ENCODE results near the gene LRRC72. TPM values are rescaled to one million over a fixed set of nuclear protein-coding genes. Genes with fewer than 3 reads are reported as not detected.

LRRC72 gene
- total RNA-seq, 1 experiment from 2014 or later = not detected

DNA sequence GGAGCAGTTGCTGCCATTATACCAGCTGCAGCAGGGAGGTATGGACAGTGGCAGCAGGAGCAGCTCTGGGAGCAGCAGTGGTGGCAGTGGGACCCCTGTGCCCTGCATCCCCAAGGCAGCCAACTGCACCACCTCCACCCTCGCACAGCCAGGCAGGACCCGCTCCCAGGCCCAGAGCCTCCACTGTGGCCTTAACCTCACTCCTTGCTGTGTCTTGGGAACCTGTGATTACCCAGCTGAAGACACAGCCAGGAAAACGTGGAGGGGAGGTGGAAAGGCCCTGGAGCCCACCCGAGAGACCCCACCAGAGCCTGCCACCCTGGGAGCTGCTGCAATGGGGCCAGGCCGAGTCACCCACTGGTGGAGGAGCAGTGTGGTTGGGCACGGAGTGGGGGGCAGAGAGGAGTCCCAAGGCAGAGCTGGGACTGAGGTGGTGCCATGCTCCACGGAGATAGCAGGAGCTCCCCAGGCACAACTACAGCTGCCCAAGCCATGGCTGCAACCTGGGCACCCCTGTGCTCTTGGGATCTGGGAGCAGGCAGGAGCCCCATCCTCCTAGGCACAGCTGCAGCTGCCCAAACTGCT, 20.4 kb downstream of the LRRC72 start:
- H4K20me1 ChIP-seq (ENCODE audit: control insufficient read depth, insufficient read depth, insufficient read length) = no peaks in the 10 kb centered on the region
- no peak overlapping the region for H2AFZ ChIP-seq (ENCODE audit: low read length)
- no peak overlapping the region for H2BK12ac ChIP-seq (ENCODE audit: insufficient read length, low read depth, low read length)
- H3K79me2 ChIP-seq (ENCODE audit: insufficient read depth, low read length) = no peaks in the 10 kb centered on the region; the same call in 1 of the 2 replicates
- H3K56ac ChIP-seq (ENCODE audit: insufficient read length, low read depth, low read length) = no peak overlapping the region
- H3K18ac ChIP-seq (ENCODE audit: insufficient read length, low read depth, low read length) = no peak overlapping the region
- H3K4me1 Mint-ChIP-seq = no peaks in the 10 kb centered on the region
- H2AK5ac ChIP-seq (ENCODE audit: insufficient read length, low read length) = no peak overlapping the region
- no peak overlapping the region; the same call in 1 of the 2 replicates for H3K14ac ChIP-seq (ENCODE audit: insufficient read depth, low read length)
- no peak overlapping the region for H2BK120ac ChIP-seq (ENCODE audit: low read depth, low read length, poor library complexity, severe bottlenecking)
- no peaks in the 10 kb centered on the region; the same call in 1 of the 2 replicates for H3K4me1 ChIP-seq (ENCODE audit: insufficient read depth, low read length)
- H3K27me3 ChIP-seq (ENCODE audit: insufficient read depth, low read length) = no peaks in the 10 kb centered on the region
- H2BK5ac ChIP-seq (ENCODE audit: insufficient read length, low read length) = no peak overlapping the region
- no peaks in the 10 kb centered on the region for H3K79me1 ChIP-seq (ENCODE audit: insufficient read depth, low read depth, low read length, poor library complexity, severe bottlenecking)
- no peaks in the 10 kb centered on the region for H3K27me3 Mint-ChIP-seq (ENCODE audit: low read depth)
- H3K4me3 Mint-ChIP-seq = no peak overlapping the region
- H3K36me3 Mint-ChIP-seq (ENCODE audit: insufficient read depth in 1 of 3, low read depth in 3 of 3) = no peaks in the 10 kb centered on the region
- no peaks in the 10 kb centered on the region for H3K23me2 ChIP-seq (ENCODE audit: insufficient read length, low read depth, low read length, poor library complexity, severe bottlenecking)
- no peak overlapping the region for H3K9ac ChIP-seq (ENCODE audit: extremely low read depth, insufficient read length, low read length)
- no peaks in the 10 kb centered on the region for H3K9me3 ChIP-seq (ENCODE audit: control insufficient read depth, low read depth, low read length)
- H2BK15ac ChIP-seq (ENCODE audit: low read depth, low read length) = no peak overlapping the region
- DNase-seq = no peak
- no CpG with 5 or more reads among the region's 7 CpGs for WGBS (ENCODE audit: extremely low coverage, insufficient read length, low lambda C conversion rate)
- no peak overlapping the region for H3T11ph ChIP-seq (ENCODE audit: low read length)
- H3K27ac ChIP-seq (ENCODE audit: insufficient read length, low read depth, low read length) = no peak overlapping the region
- no peaks in the 10 kb centered on the region for H3K9me3 Mint-ChIP-seq
- H4K8ac ChIP-seq (replicated peaks; ENCODE audit: insufficient read length, low read depth, low read length) = no peak overlapping the region
- no peak overlapping the region for H2BK20ac ChIP-seq (ENCODE audit: low read depth, low read length, poor library complexity, severe bottlenecking)
- H4K91ac ChIP-seq (ENCODE audit: insufficient read length, low read depth, low read length) = no peak overlapping the region
- TF ChIP-seq, protein P1, sequence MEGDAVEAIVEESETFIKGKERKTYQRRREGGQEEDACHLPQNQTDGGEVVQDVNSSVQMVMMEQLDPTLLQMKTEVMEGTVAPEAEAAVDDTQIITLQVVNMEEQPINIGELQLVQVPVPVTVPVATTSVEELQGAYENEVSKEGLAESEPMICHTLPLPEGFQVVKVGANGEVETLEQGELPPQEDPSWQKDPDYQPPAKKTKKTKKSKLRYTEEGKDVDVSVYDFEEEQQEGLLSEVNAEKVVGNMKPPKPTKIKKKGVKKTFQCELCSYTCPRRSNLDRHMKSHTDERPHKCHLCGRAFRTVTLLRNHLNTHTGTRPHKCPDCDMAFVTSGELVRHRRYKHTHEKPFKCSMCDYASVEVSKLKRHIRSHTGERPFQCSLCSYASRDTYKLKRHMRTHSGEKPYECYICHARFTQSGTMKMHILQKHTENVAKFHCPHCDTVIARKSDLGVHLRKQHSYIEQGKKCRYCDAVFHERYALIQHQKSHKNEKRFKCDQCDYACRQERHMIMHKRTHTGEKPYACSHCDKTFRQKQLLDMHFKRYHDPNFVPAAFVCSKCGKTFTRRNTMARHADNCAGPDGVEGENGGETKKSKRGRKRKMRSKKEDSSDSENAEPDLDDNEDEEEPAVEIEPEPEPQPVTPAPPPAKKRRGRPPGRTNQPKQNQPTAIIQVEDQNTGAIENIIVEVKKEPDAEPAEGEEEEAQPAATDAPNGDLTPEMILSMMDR (conservative IDR thresholded peaks at IDR 0.05) = no peak
- no peak overlapping the region for H4K5ac ChIP-seq (ENCODE audit: insufficient read length, low read depth, low read length)
- no peak overlapping the region for H3K4me2 ChIP-seq (ENCODE audit: insufficient read depth, insufficient read length, low read length)
- H3K23ac ChIP-seq (ENCODE audit: insufficient read length, low read depth, low read length) = no peak overlapping the region
- H3K27ac Mint-ChIP-seq = no peak overlapping the region
- H3K4ac ChIP-seq (ENCODE audit: low read depth, low read length) = no peak overlapping the region
